DMS153 treated with DMSO at 0.1 percent for 48 hours (cell line): ENCODE measurements around the gene PDE6A.
A peak's percentile ranks its signal among the peaks of the same experiment; 100 is the strongest.
"Not testable (repeated sequence)": the region's sequence is repeated elsewhere in the genome, so short reads cannot be mapped to it uniquely, and the experiment has no call there.

Experiments
- DNase-seq: peaks from one replicate; lab custom pipeline; 2025; ENCODE audit not compliant: unreplicated experiment; lab: John Stamatoyannopoulos, UW

Gene PDE6A

GRCh38 chr5:149953436-149954121 is 9.0 kb upstream of the PDE6A start:
- no peak for DNase-seq

GRCh38 chr5:149951138-149951749 is 6.7 kb upstream of the PDE6A start:
- DNase-seq: no peak

GRCh38 chr5:149948993-149949392 is 4.4 kb upstream of the PDE6A start:
- DNase-seq: no peak

- DNase-seq: no peak
These were observed 1.5 kb upstream of the PDE6A start for GRCh38 chr5:149946118-149946517.

DNA sequence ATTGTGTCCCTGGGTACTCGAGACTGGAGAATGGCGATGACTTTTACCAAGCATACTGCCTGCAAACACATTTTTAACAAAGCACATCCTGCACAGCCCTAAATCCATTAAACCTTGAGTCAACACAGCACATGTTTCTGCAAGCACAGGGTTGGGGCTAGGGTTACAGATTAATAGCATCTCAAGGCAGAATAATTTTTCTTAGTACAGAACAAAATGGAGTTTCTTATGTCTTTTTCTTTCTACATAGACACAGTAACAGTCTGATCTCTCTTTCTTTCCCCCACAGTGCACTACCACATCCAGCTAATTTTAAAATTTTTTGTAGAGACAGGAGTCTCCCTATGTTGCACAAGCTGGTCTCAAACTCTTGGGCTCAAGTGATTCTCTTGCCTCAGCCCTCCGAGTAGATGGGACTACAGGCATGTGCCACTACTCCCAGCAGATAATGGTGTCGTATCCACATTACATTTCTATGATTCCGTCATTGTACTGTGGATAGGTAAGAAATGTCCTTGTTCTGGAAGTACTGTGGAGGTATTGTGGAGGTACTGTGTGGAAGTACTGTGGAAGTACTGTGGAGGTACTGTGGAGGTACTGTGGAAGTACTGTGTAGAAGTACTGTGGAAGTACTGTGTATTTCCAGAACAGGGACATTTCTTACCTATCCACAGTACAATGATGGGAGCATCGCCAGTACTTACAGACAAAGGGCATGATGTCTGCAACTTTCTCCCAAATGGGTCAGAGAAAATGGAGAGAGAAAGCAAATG is 1.2 kb downstream of the PDE6A start:
- DNase-seq: not testable (repeated sequence)

DNA sequence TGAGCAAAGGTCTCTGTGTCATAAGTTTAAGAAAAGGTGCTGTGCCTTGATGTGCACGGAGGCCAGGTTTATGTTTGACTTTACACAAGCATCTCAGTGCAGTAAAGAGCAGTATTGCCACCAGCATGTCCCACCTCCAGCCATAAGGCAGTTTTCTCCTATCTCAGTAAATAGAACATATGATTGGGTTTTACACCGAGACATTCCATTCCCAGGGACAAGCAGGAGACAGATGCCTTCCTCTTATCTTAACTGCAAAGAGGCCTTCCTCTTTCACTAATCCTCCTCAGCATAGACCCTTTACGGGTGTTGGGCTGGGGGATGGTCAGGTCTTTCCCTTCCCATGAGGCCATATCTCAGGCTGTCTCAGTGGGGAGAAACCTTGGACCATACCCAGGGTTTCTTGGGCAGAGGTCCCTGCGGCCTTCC is 1.8 kb downstream of the PDE6A start:
- DNase-seq: not testable (repeated sequence)

GRCh38 chr5:149942199-149942598 is 2.4 kb downstream of the PDE6A start:
- no peak for DNase-seq

- DNase-seq: no peak
These were observed 2.8 kb downstream of the PDE6A start for GRCh38 chr5:149941795-149942194.

DNA sequence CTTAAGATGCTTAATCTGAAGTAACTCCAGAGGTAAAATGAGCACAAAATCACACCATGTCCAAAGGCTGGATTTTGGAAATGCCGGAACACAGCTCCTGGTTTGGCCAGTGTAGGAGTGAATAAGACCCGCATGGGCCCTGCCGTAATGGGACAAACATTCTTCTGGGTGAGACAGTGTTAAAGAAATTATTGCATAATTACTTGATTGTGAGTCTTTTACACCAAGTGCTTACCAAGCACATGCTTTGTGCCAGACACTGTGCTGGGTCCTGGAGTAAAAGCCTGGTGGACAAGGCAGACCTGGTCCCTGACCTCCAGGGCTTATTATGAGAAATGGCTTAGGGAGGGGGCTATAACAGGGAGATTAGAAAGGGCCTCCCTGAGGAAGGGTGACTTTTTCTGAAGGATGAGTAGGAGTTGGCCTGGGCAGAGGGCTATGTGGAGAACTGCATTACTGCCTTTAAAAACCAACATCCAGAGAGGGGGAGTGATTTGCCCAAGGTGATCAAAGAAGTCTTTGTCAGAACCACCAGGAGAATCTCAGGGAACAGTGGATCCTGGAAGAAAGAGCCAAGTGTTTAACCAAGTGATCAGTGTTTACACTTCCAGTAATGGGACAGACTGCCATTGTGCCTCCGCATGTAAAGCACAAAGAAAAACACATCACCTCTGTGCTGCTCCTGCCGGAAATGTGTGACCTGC is 3.5 kb downstream of the PDE6A start:
- DNase-seq: no peak

GRCh38 chr5:149940077-149940574 is 4.5 kb downstream of the PDE6A start:
- no peak for DNase-seq

DNA sequence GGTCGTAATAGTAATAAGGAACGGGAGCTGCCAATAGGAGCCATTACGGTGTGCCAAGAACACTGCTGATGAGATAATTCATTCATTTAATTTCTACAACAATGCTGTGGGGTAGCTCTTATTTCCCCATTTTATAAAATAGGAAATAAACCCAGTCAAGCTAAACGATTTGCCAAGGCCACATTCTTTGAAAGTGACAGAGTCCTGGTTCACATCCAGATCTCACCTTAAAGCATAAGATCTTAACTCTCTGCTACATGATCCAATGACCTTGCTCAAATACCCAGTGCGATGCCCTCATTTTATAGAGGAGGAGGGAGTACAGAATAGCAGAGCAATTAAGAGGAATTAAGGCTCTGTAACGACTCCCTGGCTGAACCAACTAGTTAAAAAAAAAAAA is 5.0 kb downstream of the PDE6A start:
- no peak for DNase-seq

DNA sequence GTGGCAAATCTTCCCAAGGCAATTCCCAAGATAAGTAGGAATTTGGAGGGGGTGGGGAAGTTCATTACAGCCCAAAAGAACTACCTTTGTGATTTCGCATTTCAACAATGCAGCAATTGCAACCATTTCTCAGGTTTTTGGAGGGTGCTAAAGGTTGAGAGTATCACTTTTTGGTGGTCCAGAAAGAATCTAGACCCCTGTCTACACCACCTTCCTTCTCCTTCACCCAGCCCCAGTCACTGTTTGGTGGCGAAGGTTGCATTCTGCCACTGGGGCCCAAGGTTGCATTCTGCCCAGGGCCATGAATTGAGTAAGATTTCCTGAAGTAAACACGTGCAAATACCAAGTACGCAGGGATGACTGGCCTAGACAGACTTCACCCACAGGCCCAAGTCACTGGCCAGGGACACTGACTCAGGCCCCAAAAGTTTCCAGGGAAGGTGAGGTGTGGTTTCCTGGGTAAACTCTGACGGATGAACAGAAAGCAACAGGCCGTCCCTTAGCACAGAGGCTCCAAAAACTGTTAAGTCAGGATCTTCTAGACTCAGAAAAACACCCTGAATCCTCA is 5.7 kb downstream of the PDE6A start:
- no peak for DNase-seq

GRCh38 chr5:149938279-149938678 is 6.3 kb downstream of the PDE6A start:
- no peak for DNase-seq

- DNase-seq: peak; percentile 63
These were observed 7.0 kb downstream of the PDE6A start for GRCh38 chr5:149937610-149938009.

GRCh38 chr5:149936700-149937091 is 7.9 kb downstream of the PDE6A start:
- DNase-seq: no peak

- DNase-seq: no peak
These were observed 8.4 kb downstream of the PDE6A start for GRCh38 chr5:149936044-149936699.

DNA sequence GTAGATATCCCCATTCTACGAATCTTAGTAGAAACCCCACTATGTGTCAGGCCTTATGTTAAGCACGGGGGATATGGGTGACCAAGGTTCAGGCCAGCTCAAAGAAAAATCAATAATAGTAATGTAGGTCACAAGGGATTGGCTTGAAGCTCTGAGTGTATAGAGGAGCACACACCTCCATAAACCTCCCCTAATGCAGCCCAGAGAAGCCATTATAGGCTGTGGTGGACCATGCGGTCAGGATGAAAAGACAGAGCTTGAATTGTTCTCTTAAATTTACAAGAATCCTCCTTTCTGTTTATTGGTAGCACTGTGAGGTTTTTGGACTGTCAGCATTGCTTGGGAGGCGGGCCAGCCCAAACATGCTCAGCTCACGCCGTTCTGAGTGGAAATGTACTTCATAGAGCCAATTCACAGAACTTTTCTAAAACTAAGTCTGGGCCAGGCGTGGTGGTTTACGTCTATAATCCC is 9.1 kb downstream of the PDE6A start:
- DNase-seq: no peak

GRCh38 chr5:149932445-149933350 is 11.9 kb downstream of the PDE6A start:
- peak; percentile 29 for DNase-seq

DNA sequence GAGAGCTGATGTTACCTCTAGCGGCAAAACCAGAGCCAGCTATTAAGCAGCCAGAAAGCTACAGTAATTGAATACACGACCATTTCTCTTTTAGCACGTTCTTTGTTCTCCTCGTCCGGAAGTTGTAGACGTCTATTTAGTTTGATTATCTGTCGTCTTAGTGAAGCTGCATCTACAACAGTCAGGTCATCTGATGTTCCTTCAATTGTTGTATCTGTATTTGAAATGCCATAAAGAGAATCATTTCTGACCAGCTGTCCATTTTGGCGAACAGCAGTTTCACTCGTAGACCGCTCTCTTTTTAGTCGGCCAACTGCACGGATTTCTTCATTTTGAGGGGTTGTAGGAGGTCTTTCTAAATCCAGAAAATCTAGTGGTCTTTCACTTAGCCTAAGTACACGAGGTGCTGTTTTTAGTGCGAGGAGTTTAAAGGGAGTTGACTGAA is 12.6 kb downstream of the PDE6A start:
- DNase-seq: peak; percentile 18
